ENCODE results near the gene ASB13.
A peak's percentile ranks its signal among the peaks of the same experiment; 100 is the strongest.
"Not testable (repeated sequence)": the region's sequence is repeated elsewhere in the genome, so short reads cannot be mapped to it uniquely, and the experiment has no call there.

ASB13 gene

GRCh38 chr10:5629303-5630111 lies 36.9 kb downstream of the ASB13 start:
- no peak for TF ChIP-seq POLR2AphosphoS5 (IDR thresholded peaks at IDR 0.05; ENCODE audit: low read depth, low read length)
- no peak for TF ChIP-seq TAF1 (IDR thresholded peaks at IDR 0.05; ENCODE audit: borderline replicate concordance, low read depth, low read length)
- no peak for TF ChIP-seq POLR2A (IDR thresholded peaks at IDR 0.05; ENCODE audit: low read depth, low read length)
- FAIRE-seq, result peak; percentile 82
- no peak for DNase-seq (ENCODE audit: insufficient read length)

GRCh38 chr10:5628451-5629302 lies 37.7 kb downstream of the ASB13 start:
- no peak for FAIRE-seq
- TF ChIP-seq POLR2A (IDR thresholded peaks at IDR 0.05; ENCODE audit: low read depth, low read length), result no peak
- TF ChIP-seq TAF1 (IDR thresholded peaks at IDR 0.05; ENCODE audit: borderline replicate concordance, low read depth, low read length), result no peak
- no peak for TF ChIP-seq POLR2AphosphoS5 (IDR thresholded peaks at IDR 0.05; ENCODE audit: low read depth, low read length)

GRCh38 chr10:5627486-5628044 lies 38.8 kb downstream of the ASB13 start:
- DNase-seq (ENCODE audit: insufficient read length) (no peak), FAIRE-seq (no peak)
- TF ChIP-seq POLR2AphosphoS5 (IDR thresholded peaks at IDR 0.05; ENCODE audit: low read depth, low read length) (no peak), POLR2A (IDR thresholded peaks at IDR 0.05; ENCODE audit: low read depth, low read length) (no peak), TAF1 (IDR thresholded peaks at IDR 0.05; ENCODE audit: borderline replicate concordance, low read depth, low read length) (no peak)

More at GRCh38 chr10:5628451-5629302, 37.7 kb downstream of the ASB13 start:
- no peak for DNase-seq (ENCODE audit: insufficient read length)

- FAIRE-seq (no peak), DNase-seq (ENCODE audit: insufficient read length) (no peak)
- no peak for TF ChIP-seq TAF1 (IDR thresholded peaks at IDR 0.05; ENCODE audit: borderline replicate concordance, low read depth, low read length)
- TF ChIP-seq POLR2AphosphoS5 (IDR thresholded peaks at IDR 0.05; ENCODE audit: low read depth, low read length), result no peak
- no peak for TF ChIP-seq POLR2A (IDR thresholded peaks at IDR 0.05; ENCODE audit: low read depth, low read length)
Measured at GRCh38 chr10:5625992-5626777, 40.2 kb downstream of the ASB13 start.

- TF ChIP-seq POLR2A (IDR thresholded peaks at IDR 0.05; ENCODE audit: low read depth, low read length) (no peak), TAF1 (IDR thresholded peaks at IDR 0.05; ENCODE audit: borderline replicate concordance, low read depth, low read length) (no peak), POLR2AphosphoS5 (IDR thresholded peaks at IDR 0.05; ENCODE audit: low read depth, low read length) (no peak)
- no peak for FAIRE-seq
- DNase-seq (ENCODE audit: insufficient read length), result no peak
Measured at GRCh38 chr10:5624701-5625100, 41.7 kb downstream of the ASB13 start.

GRCh38 chr10:5623081-5623748 lies 43.2 kb downstream of the ASB13 start:
- DNase-seq (ENCODE audit: insufficient read length) (peak; percentile 85), FAIRE-seq (peak; percentile 97)

GRCh38 chr10:5622186-5622960 lies 44.0 kb downstream of the ASB13 start:
- TF ChIP-seq TAF1 (IDR thresholded peaks at IDR 0.05; ENCODE audit: borderline replicate concordance, low read depth, low read length) (no peak), POLR2AphosphoS5 (IDR thresholded peaks at IDR 0.05; ENCODE audit: low read depth, low read length) (no peak), POLR2A (IDR thresholded peaks at IDR 0.05; ENCODE audit: low read depth, low read length) (no peak)
- FAIRE-seq, result no peak
- DNase-seq (ENCODE audit: insufficient read length), result no peak

More at GRCh38 chr10:5623081-5623748, 43.2 kb downstream of the ASB13 start:
- TF ChIP-seq POLR2A (IDR thresholded peaks at IDR 0.05; ENCODE audit: low read depth, low read length), result no peak
- TF ChIP-seq POLR2AphosphoS5 (IDR thresholded peaks at IDR 0.05; ENCODE audit: low read depth, low read length), result no peak
- no peak for TF ChIP-seq TAF1 (IDR thresholded peaks at IDR 0.05; ENCODE audit: borderline replicate concordance, low read depth, low read length)

GRCh38 chr10:5621371-5621770 lies 45.0 kb downstream of the ASB13 start:
- FAIRE-seq; DNase-seq (ENCODE audit: insufficient read length): not testable (repeated sequence)

GRCh38 chr10:5620966-5621365 lies 45.4 kb downstream of the ASB13 start:
- DNase-seq (ENCODE audit: insufficient read length), result no peak
- TF ChIP-seq TAF1 (IDR thresholded peaks at IDR 0.05; ENCODE audit: borderline replicate concordance, low read depth, low read length) (no peak), POLR2AphosphoS5 (IDR thresholded peaks at IDR 0.05; ENCODE audit: low read depth, low read length) (no peak), POLR2A (IDR thresholded peaks at IDR 0.05; ENCODE audit: low read depth, low read length) (no peak)
- FAIRE-seq, result no peak

- FAIRE-seq (no peak), DNase-seq (ENCODE audit: insufficient read length) (no peak)
- TF ChIP-seq POLR2AphosphoS5 (IDR thresholded peaks at IDR 0.05; ENCODE audit: low read depth, low read length) (no peak), TAF1 (IDR thresholded peaks at IDR 0.05; ENCODE audit: borderline replicate concordance, low read depth, low read length) (no peak), POLR2A (IDR thresholded peaks at IDR 0.05; ENCODE audit: low read depth, low read length) (no peak)
Measured at GRCh38 chr10:5620223-5620721, 46.1 kb downstream of the ASB13 start.

Data from GM12892 (cell line).